H1 (cell line): Measurements from ENCODE around the gene EFCAB6. TPM values are rescaled to one million over a fixed set of nuclear protein-coding genes. Genes with fewer than 3 reads are reported as not detected.

ENCODE experiments used
- E2F6 ChIP-seq: IDR thresholded peaks from 2 replicates; pipeline ENCODE4 v1.6.1; 2012; ENCODE audit warnings: inconsistent platforms
- FOSL1 ChIP-seq: IDR thresholded peaks from 2 replicates; pipeline ENCODE4 v1.6.1; 2011; ENCODE audit warnings: mild to moderate bottlenecking, low read depth, low read length, moderate library complexity; ENCODE audit not compliant: insufficient read depth
- PHF8 ChIP-seq: fragments of 200-600 bp; sonication (generic); conservative IDR thresholded peaks from 2 replicates; pipeline ENCODE4 v1.7.1; 2012; ENCODE audit warnings: low read depth, mild to moderate bottlenecking, inconsistent platforms, low read length, moderate library complexity
- POLR2AphosphoS5 ChIP-seq: IDR thresholded peaks from 2 replicates; pipeline ENCODE4 v1.6.1; 2011; ENCODE audit warnings: low read depth, low read length
- YY1 ChIP-seq: IDR thresholded peaks from 2 replicates; pipeline ENCODE4 v1.6.1; 2011; ENCODE audit warnings: low read depth, mild to moderate bottlenecking, low read length
- polyA plus RNA-seq, 7 experiments: library from polyadenylated mRNA; depleted of rRNA in 3 of 7; stranded (reverse) in 5 of 7; unstranded in 2 of 7; fragments of >200 nt in 5 of 7; fragments of 200-250 nt in 2 of 7; gene quantifications; 1 replicate in 5 of 7; 2 replicates in 1 of 7; 4 replicates in 1 of 7; pipeline versions ENCODE4 v1.2.1 to v1.2.3, GENCODE V29; 2011 to 2013; ENCODE audit warnings: missing spikeins in 2 of 7, mixed read lengths in 2 of 7
- total RNA-seq: library from RNA; stranded (reverse); fragmentation: NEBNext Ultra II Directional; extraction: Animal tissue kit (Norgen Biotek cat#: 25700); gene quantifications from 2 replicates; pipeline ENCODE4 v1.2.1, GENCODE V29; 2021

Gene EFCAB6
- total and polyA plus RNA-seq, 2 of the 8 experiments (the other 6 are each of a cell fraction or from before 2014, with no cell fraction given) = 0.32 to 1.7 TPM

DNA sequence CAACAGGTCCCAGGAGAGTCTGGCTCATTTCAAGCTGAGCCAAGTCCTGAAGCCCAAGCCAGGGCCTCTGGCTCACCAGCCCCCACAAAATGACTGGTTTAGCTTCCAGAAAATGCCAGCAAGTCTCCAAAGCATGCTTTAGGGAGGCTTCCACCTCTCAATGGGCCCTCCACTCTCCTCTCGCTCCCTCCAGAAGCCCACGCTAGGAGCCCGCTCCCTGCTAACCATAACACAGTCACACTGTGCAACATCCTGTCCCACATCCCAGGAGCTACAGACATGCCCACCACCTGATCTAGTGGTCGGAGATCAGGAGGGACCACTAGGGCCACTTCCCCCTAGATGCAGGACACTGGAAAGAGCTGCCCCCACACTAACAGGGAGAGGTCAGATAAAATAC is 43.3 kb upstream of the EFCAB6 start (continued):
- no peak for TF ChIP-seq FOSL1
- no peak for TF ChIP-seq POLR2AphosphoS5
- TF ChIP-seq E2F6 = no peak
- TF ChIP-seq PHF8 = no peak
- no peak for TF ChIP-seq YY1
